HT1080 (cell line): ENCODE data around the gene EPHB2. TPM values are rescaled to one million over a fixed set of nuclear protein-coding genes. Genes with fewer than 3 reads are reported as not detected.
"Not testable (repeated sequence)": the region's sequence is repeated elsewhere in the genome, so short reads cannot be mapped to it uniquely, and the experiment has no call there.

Experiments used
- DNase-seq: peaks from one replicate; pipeline ENCODE4 v3.0.0-alpha.2; 2015; ENCODE audit warnings: low read depth
- total RNA-seq: library from RNA; depleted of rRNA; stranded (reverse); fragments of >200 nt; shearing (Covaris generic); gene quantifications from 2 replicates; pipeline ENCODE4 v1.2.3, GENCODE V29; 2014

EPHB2 gene
- total RNA-seq, 1 experiment from 2014 or later: 90.3 TPM

DNA sequence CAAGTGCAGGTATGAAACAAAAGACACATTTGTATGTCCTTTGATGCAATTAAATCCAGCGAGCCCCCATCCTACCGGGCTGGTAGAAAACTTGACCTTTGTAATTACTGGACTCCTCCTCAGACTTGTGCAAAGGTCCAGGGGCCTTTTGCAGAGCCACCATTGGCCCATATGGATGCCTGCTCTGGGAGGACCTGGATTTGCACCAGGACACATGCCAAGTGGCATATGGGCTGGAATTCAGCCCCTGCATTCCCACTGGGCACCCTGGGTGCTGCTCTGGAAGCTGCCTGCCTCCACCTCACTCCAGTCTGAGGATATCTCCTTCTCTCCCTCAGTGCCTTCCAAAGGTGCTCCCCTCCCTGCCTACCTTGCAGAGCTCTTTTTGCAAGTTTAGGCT is 226.0 kb downstream of the EPHB2 start:
- no peak for DNase-seq

DNA sequence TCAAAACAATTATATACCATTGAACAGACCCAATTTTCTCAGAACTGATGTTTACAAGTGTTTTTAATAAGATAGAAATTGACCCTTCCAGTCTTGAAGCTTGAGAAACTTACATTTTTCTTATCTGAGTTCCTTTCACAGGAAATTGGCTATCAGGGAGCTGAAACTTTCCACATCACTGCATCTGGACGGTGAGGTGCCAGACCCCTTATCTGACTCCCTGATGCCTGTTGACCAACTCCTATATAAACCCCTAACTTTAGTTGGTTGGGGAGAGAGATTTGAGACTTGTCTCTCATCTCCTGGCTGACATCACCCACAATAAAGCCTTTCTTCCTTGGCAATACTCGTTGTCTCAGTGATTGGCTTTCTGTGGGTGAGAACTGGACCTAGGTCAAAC is 230.6 kb downstream of the EPHB2 start:
- no peak for DNase-seq

- DNase-seq: no peak
Observed at GRCh38 chr1:22944346-22945055, 233.9 kb downstream of the EPHB2 start.

- not testable (repeated sequence) for DNase-seq
Observed at GRCh38 chr1:22945171-22945570, 234.5 kb downstream of the EPHB2 start.

DNA sequence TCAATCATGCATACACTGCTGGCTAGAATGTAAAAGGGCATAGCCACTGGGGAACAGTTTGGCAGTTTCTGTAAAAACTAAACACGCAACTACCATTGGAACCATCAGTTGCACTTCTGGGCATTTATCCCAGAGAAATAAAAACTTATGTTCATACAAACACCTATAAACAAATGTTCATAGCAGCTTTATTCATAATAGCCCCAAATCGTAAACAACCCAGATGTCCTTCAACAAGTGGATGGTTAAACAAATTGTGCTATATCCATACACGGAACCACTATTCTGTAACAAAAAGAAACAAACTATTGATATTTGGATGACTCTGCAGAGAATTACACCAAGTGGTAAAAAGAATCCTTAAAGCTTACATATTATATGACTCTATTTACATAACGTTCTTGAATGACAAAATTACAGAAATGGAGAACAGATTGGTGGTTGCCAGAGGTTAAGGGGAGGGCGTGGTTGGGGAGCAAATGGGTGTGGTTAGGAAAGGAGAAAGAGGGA is 239.2 kb downstream of the EPHB2 start:
- DNase-seq: no peak

DNA sequence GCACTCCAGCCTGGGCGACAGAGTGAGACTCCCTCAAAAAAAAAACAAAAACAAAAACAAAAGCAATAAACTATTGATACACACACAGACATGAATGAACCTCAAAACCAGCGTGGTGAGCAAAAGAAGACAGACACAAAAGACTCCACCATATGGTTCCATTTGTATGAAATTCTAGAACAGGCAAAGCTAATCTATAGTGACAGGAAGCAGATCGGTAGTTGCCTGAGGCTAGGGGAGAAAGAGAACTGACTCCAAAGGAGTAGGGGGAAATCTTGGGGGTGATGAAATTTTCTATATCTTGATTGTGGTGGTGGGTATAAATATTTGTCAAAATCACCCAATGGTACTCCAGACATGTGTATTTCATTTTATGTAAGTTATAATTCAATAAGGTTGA is 241.2 kb downstream of the EPHB2 start:
- no peak for DNase-seq

- no peak for DNase-seq
Observed at GRCh38 chr1:22952694-22953056, 242.0 kb downstream of the EPHB2 start.

DNA sequence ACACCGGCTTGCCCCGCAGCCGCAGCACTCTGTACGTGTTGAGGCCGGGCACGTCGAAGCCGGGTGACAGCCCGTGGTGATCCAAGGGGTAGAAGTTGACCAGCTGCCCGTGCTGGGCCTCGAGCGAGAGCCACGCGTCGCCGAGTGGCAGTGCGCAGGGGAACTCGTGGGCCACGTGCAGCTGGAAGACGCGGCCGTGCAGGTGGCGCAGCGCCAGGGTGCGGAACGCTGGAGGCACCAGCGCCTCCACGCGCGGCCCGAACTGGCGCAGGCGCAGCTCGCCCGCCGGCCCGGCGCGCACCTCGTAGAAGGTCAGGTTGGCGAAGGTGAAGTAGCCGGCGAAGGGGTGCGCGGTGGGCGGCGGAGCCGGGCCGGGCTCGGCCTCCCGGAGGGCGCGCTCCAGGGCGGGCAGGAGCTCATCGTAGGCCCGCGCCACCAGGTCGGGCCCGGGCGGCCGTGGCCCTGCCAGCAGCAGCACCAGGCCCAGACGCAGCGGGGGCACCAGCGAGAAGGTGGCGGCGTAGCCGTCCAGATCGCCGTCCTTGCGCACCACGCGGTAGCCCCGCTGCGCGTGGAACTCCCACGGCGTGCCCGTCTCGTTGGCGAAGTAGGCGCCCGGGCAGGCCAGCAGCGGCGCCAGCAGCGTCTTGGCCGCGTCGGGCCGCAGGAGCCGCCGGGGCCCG is 242.6 kb downstream of the EPHB2 start:
- no peak for DNase-seq

- no peak for DNase-seq
Observed at GRCh38 chr1:22953740-22954141, 243.1 kb downstream of the EPHB2 start.

GRCh38 chr1:22955146-22955545 is 244.5 kb downstream of the EPHB2 start:
- DNase-seq: no peak

DNA sequence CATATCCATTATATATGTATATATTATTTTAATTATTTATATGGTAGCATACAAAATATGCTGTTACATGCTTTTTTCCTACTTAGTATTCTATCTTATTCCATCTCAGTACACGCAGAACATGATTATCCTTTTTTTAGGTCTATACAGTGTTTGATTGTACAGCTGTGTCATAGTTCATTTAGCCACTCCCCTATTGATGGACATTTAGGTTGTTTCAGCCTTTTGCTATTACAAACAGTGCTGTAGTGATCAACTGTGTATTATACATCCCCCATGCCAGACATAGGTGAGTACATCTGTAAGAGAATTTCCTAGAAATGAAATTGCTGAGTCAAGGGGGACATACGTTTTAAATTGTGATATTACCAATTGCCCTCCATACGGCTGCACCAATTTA is 246.4 kb downstream of the EPHB2 start:
- no peak for DNase-seq

DNA sequence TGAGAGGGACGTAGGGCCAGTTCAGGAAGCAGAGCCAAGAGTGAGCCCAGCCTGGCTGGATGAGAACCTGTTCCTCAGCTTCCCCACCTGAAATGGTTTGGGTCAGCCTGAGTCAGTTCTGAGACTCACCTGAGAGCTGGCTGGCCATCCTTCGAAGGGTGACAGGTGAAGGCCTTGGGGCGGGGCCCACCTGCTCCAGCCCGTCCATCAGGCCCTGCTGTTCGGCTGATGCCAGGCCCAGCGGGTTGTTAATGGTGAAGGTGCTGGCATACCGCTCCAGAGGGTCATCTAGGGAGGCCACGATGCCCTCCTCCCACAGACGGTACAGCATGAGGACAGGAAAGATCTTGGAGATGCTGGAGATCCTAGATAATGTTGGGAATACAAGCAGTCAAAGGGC is 247.9 kb downstream of the EPHB2 start:
- no peak for DNase-seq

- no peak for DNase-seq
Observed at GRCh38 chr1:22959545-22960360, 249.1 kb downstream of the EPHB2 start.

GRCh38 chr1:22962558-22962957 is 251.9 kb downstream of the EPHB2 start:
- no peak for DNase-seq

DNA sequence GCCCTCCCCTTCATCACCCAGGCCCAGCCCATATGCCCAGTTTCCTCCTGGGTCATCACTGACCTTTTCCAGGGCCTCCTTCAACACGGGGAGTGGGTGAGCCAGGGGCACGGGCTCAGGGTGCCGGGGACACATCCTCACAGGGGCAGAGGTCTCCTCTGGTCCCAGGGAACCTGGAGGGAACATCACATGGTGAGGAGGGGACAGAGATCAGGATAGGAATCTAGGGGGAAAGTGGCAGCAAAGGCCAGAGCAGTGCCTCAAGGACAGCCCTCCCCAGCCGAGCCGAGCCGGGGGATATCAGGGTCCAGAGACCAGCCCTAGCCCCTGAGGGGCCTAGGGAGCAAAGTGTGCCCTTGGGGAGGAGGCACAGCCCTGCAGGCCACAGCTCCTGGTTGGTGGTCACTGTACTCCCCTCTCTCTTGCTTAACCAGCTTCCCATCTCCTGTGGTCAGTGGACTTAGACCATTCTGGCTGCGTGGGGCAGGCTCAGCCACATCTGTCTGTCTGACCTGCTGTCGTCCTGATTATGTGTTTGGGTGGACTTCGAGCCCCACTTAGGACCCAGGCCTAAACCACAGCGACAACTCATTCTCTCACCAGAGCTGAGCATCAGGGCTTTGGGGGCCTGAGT is 252.5 kb downstream of the EPHB2 start:
- no peak for DNase-seq

DNA sequence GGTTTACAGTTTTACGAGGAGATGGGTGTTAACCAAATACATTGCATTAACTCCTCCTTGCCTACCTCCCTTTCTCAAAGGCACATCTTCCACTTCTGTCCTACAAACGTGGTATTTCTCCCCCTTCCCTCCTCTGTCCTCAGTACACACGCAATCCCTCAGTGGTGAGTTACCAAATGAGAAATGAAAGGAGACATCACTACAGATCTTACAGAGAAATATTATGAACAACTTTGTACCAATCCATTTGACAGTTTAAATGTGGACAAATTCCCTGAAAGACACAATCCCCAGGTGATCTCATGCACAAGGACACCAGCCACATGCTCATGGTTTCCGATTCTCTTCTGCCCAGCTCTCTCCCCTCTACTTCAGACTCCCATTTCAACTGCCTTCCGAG is 255.7 kb downstream of the EPHB2 start:
- no peak for DNase-seq

GRCh38 chr1:22967833-22968232 is 257.2 kb downstream of the EPHB2 start:
- DNase-seq: no peak

DNA sequence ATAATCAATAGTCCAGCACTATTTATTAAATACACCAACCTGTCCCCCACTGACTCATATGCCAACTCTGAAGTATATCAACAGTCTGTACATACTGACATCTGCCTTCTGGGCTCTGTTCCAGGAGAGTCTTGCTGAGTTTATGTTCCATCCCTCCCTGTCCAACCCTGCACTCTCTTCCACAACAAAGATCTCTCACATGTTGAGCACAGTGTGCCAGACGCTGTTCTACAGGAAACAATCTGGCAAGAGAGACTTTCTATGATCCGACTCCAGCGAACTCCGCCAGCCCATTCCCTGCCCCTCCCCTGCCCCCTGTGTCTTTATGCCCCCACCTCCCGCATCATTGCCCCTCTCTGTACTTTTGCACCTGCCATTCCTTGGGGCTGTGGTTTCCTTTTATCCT is 258.7 kb downstream of the EPHB2 start:
- peak; percentile 81 for DNase-seq

- DNase-seq: no peak
Observed at GRCh38 chr1:22970096-22970495, 259.5 kb downstream of the EPHB2 start.
